H1 (cell line): ENCODE measurements around the gene MMP28. TPM values are rescaled to one million over a fixed set of nuclear protein-coding genes. Genes with fewer than 3 reads are reported as not detected.

ENCODE experiments used
- CTCF ChIA-PET: fragments of 300-600 bp; sonication (Branson Sonifier 250); formaldehyde crosslinking; loops from one replicate; lab custom pipeline; 2021; ENCODE audit not compliant: partially characterized antibody; lab: Charles Lee
- POLR2A ChIA-PET: fragments of 300-600 bp; sonication (Branson Sonifier 250); formaldehyde crosslinking; loops from one replicate; lab custom pipeline; 2021; ENCODE audit warnings: inconsistent platforms; ENCODE audit not compliant: partially characterized antibody; lab: Charles Lee
- DNase-seq, 2 experiments: peaks; one replicate each; pipeline versions ENCODE4 v3.0.0 to v3.0.0-alpha.2; 2010 to 2022; ENCODE audit warnings: low spot score in 2 of 2, low read depth in 1 of 2, mixed read lengths in 1 of 2
- FAIRE-seq: peaks from 2 replicates; lab custom pipeline; 2011; peaks lifted over from hg19 to GRCh38; lab: Jason Lieb, UNC
- H2AFZ ChIP-seq: 2 replicates; pipeline ENCODE4 v1.8.1; 2012; ENCODE audit warnings: low read length, inconsistent platforms
- H2AK5ac ChIP-seq: 2 replicates; pipeline ENCODE4 v1.6.1; 2013; ENCODE audit warnings: low read depth, low read length
- H2BK120ac ChIP-seq: replicated peaks from 2 replicates; pipeline ENCODE3; 2013; ENCODE audit warnings: low read depth, low read length, inconsistent platforms
- H2BK12ac ChIP-seq: 2 replicates; pipeline ENCODE4 v1.6.1; 2013; ENCODE audit warnings: low read depth, low read length
- H2BK15ac ChIP-seq: 2 replicates; pipeline ENCODE4 v1.6.1; 2013; ENCODE audit warnings: low read length
- H2BK20ac ChIP-seq: 2 replicates; pipeline ENCODE4 v1.6.1; 2013; ENCODE audit warnings: low read length
- H2BK5ac ChIP-seq: 2 replicates; pipeline ENCODE4 v1.6.1; 2013; ENCODE audit warnings: low read depth, low read length
- H3K14ac ChIP-seq: 2 replicates; pipeline ENCODE4 v1.6.1; 2013; ENCODE audit warnings: inconsistent platforms; ENCODE audit not compliant: insufficient read length
- H3K18ac ChIP-seq: 2 replicates; pipeline ENCODE4 v1.6.1; 2013; ENCODE audit warnings: low read length; ENCODE audit errors: extremely low read depth
- H3K23ac ChIP-seq: 2 replicates; pipeline ENCODE4 v1.6.1; 2013; ENCODE audit warnings: inconsistent platforms; ENCODE audit not compliant: insufficient read length
- H3K23me2 ChIP-seq: 2 replicates; pipeline ENCODE4 v1.6.1; 2013; ENCODE audit warnings: low read depth, low read length
- H3K27ac ChIP-seq: 2 replicates; pipeline ENCODE4 v1.6.1; 2011; ENCODE audit warnings: low read depth, low read length, inconsistent platforms
- H3K27me3 ChIP-seq, 4 experiments: replicated peaks in 1 of 4; 1 replicate in 1 of 4; 2 replicates in 3 of 4; pipeline versions ENCODE4 v1.6.1 to v1.8.1; 2011 to 2013; ENCODE audit warnings: low read length in 3 of 4, mild to moderate bottlenecking in 3 of 4, inconsistent platforms in 2 of 4, mixed read lengths in 2 of 4, moderate library complexity in 1 of 4; ENCODE audit not compliant: control insufficient read depth in 3 of 4, insufficient read depth in 3 of 4; ENCODE audit errors: extremely low read depth in 1 of 4
- H3K36me3 ChIP-seq, 4 experiments: 2 replicates each; pipeline versions ENCODE4 v1.6.1 to v1.8.1; 2011 to 2013; ENCODE audit warnings: mild to moderate bottlenecking in 4 of 4, low read length in 3 of 4, moderate library complexity in 2 of 4, control low read depth in 1 of 4, inconsistent platforms in 1 of 4; ENCODE audit not compliant: insufficient read depth in 4 of 4, control insufficient read depth in 2 of 4
- H3K4ac ChIP-seq: replicated peaks from 2 replicates; pipeline ENCODE3; 2013; ENCODE audit warnings: low read length, low read depth, mixed read lengths, inconsistent platforms; ENCODE audit not compliant: insufficient read length
- H3K4me1 ChIP-seq, 4 experiments: replicated peaks in 1 of 4; 1 replicate in 1 of 4; 2 replicates in 3 of 4; pipeline versions ENCODE4 v1.6.1 to v1.8.1; 2011 to 2013; ENCODE audit warnings: low read length in 3 of 4, inconsistent platforms in 2 of 4, mixed read lengths in 1 of 4; ENCODE audit not compliant: insufficient read depth in 4 of 4, control insufficient read depth in 3 of 4
- H3K4me2 ChIP-seq, 2 experiments: 2 replicates each; pipeline versions ENCODE4 v1.6.1 to v1.8.1; 2011 to 2013; ENCODE audit warnings: low read depth in 2 of 2, low read length in 2 of 2, control low read depth in 1 of 2, inconsistent platforms in 1 of 2, mild to moderate bottlenecking in 1 of 2; ENCODE audit not compliant: insufficient read depth in 1 of 2
- H3K4me3 ChIP-seq, 4 experiments: fragments of 200-600, 300-600 bp in 1 of 4; sonication (generic), shearing (Covaris generic), sonication (Bioruptor Twin) in 1 of 4; 2 replicates each; pipeline versions ENCODE4 v1.5.1 to v1.8.1; 2011 to 2016; ENCODE audit warnings: low read length in 4 of 4, low read depth in 3 of 4, control low read depth in 2 of 4, inconsistent platforms in 2 of 4, mild to moderate bottlenecking in 2 of 4, mixed read lengths in 1 of 4, moderate library complexity in 1 of 4; ENCODE audit not compliant: insufficient read depth in 2 of 4; ENCODE audit errors: extremely low read depth in 1 of 4
- H3K56ac ChIP-seq: replicated peaks from 2 replicates; pipeline ENCODE3; 2013; ENCODE audit warnings: low read depth, mild to moderate bottlenecking, mixed read lengths, low read length, inconsistent platforms; ENCODE audit not compliant: insufficient read length
- H3K79me1 ChIP-seq: 2 replicates; pipeline ENCODE4 v1.6.1; 2013; ENCODE audit warnings: low read depth, low read length, control low read depth
- H3K79me2 ChIP-seq, 2 experiments: 2 replicates each; pipeline versions ENCODE4 v1.6.1 to v1.8.1; 2012 to 2013; ENCODE audit warnings: low read length in 2 of 2, mild to moderate bottlenecking in 2 of 2, inconsistent platforms in 1 of 2; ENCODE audit not compliant: insufficient read depth in 2 of 2, control insufficient read depth in 1 of 2
- H3K9ac ChIP-seq, 4 experiments: replicated peaks in 1 of 4; 1 replicate in 1 of 4; 2 replicates in 3 of 4; pipeline versions ENCODE4 v1.6.1 to v1.8.1; 2011 to 2013; ENCODE audit warnings: low read depth in 3 of 4, low read length in 3 of 4, control low read depth in 2 of 4, mild to moderate bottlenecking in 2 of 4, moderate library complexity in 2 of 4, inconsistent platforms in 1 of 4; ENCODE audit errors: extremely low read depth in 1 of 4
- H3K9me3 ChIP-seq, 2 experiments: 2 replicates each; pipeline versions ENCODE4 v1.6.1 to v1.8.1; 2012 to 2013; ENCODE audit warnings: mild to moderate bottlenecking in 2 of 2, moderate library complexity in 2 of 2, control low read depth in 1 of 2, inconsistent platforms in 1 of 2, low read depth in 1 of 2, low read length in 1 of 2, mixed read lengths in 1 of 2; ENCODE audit not compliant: insufficient read depth in 2 of 2
- H4K20me1 ChIP-seq, 2 experiments: replicated peaks in 1 of 2; 2 replicates each; pipeline versions ENCODE3 to v1.8.1; 2011 to 2013; ENCODE audit warnings: inconsistent platforms in 2 of 2, low read length in 2 of 2, mild to moderate bottlenecking in 1 of 2; ENCODE audit not compliant: insufficient read depth in 2 of 2, control insufficient read depth in 1 of 2
- H4K5ac ChIP-seq: 2 replicates; pipeline ENCODE4 v1.6.1; 2013; ENCODE audit warnings: low read length, low read depth, mixed read lengths, inconsistent platforms; ENCODE audit not compliant: insufficient read length
- H4K8ac ChIP-seq: 2 replicates; pipeline ENCODE4 v1.8.0; 2013; ENCODE audit warnings: mild to moderate bottlenecking, moderate library complexity, low read length, inconsistent platforms; ENCODE audit not compliant: insufficient read depth; ENCODE audit errors: extremely low read depth
- H4K91ac ChIP-seq: replicated peaks from 2 replicates; pipeline ENCODE3; 2013; ENCODE audit warnings: low read length, mixed read lengths, inconsistent platforms; ENCODE audit not compliant: insufficient read length
- BRCA1 ChIP-seq: IDR thresholded peaks from 2 replicates; pipeline ENCODE4 v1.6.1; 2012; ENCODE audit warnings: low read depth, low read length, improper control_type of control experiment
- CBX5 ChIP-seq: fragments of 300-800, 300-1000 bp; sonication (generic); IDR thresholded peaks from 2 replicates; pipeline ENCODE4 v1.7.1; 2016; ENCODE audit warnings: antibody characterized with exemption, low read length, low read depth
- CHD2 ChIP-seq: IDR thresholded peaks from 2 replicates; pipeline ENCODE4 v1.6.1; 2012; ENCODE audit warnings: low read length, improper control_type of control experiment
- CREB1 ChIP-seq: IDR thresholded peaks from 2 replicates; pipeline ENCODE4 v1.6.1; 2012; ENCODE audit warnings: inconsistent platforms
- EP300 ChIP-seq, 2 experiments: IDR thresholded peaks; 1 replicate in 1 of 2; 2 replicates in 1 of 2; pipeline ENCODE4 v1.6.1; 2011 to 2012; ENCODE audit warnings: low read depth in 2 of 2, low read length in 2 of 2, mild to moderate bottlenecking in 2 of 2, borderline replicate concordance in 1 of 2, inconsistent platforms in 1 of 2, moderate library complexity in 1 of 2
- EZH2 ChIP-seq: fragments of 200-600 bp; sonication (generic); IDR thresholded peaks from 2 replicates; pipeline ENCODE4 v1.7.1; 2012; ENCODE audit warnings: low read depth, mild to moderate bottlenecking, moderate library complexity, low read length, inconsistent platforms; ENCODE audit not compliant: severe bottlenecking
- FOSL1 ChIP-seq: IDR thresholded peaks from 2 replicates; pipeline ENCODE4 v1.6.1; 2011; ENCODE audit warnings: mild to moderate bottlenecking, low read depth, low read length, moderate library complexity; ENCODE audit not compliant: insufficient read depth
- HDAC6 ChIP-seq: IDR thresholded peaks from one replicate; pipeline ENCODE4 v1.7.1; 2012; ENCODE audit warnings: low read depth, mild to moderate bottlenecking, inconsistent platforms, low read length, moderate library complexity
- JUN ChIP-seq: IDR thresholded peaks from 2 replicates; pipeline ENCODE4 v1.6.1; 2011; ENCODE audit warnings: low read depth, mild to moderate bottlenecking, improper control_type of control experiment, low read length
- PHF8 ChIP-seq: fragments of 200-600 bp; sonication (generic); conservative IDR thresholded peaks from 2 replicates; pipeline ENCODE4 v1.7.1; 2012; ENCODE audit warnings: low read depth, mild to moderate bottlenecking, inconsistent platforms, low read length, moderate library complexity
- POLR2A ChIP-seq, 2 experiments: IDR thresholded peaks; 1 replicate in 1 of 2; 2 replicates in 1 of 2; pipeline ENCODE4 v1.6.1; 2011; ENCODE audit warnings: low read depth in 2 of 2, low read length in 2 of 2, mild to moderate bottlenecking in 2 of 2; ENCODE audit errors: control extremely low read depth in 1 of 2
- RFX5 ChIP-seq: IDR thresholded peaks from 2 replicates; pipeline ENCODE4 v1.6.1; 2011; ENCODE audit warnings: low read depth, low read length, improper control_type of control experiment, borderline replicate concordance
- RXRA ChIP-seq: IDR thresholded peaks from 2 replicates; pipeline ENCODE4 v1.6.1; 2011; ENCODE audit warnings: low read depth, mild to moderate bottlenecking, low read length, moderate library complexity; ENCODE audit not compliant: insufficient read depth
- TEAD4 ChIP-seq: IDR thresholded peaks from 2 replicates; pipeline ENCODE4 v1.6.1; 2012; ENCODE audit warnings: low read depth, low read length, inconsistent platforms, mixed read lengths
- WGBS, 2 experiments: shearing (Covaris generic) in 1 of 2; methylation state at CpG; one replicate each; pipeline versions ENCODE4 v1.1.6 to v1.1.7; 2013 to 2015; ENCODE audit warnings: low lambda C conversion rate in 2 of 2, mixed read lengths in 2 of 2, inconsistent platforms in 1 of 2, low coverage in 1 of 2, missing lambda C conversion rate in 1 of 2; ENCODE audit not compliant: insufficient replicate concordance in 2 of 2, insufficient coverage in 1 of 2, insufficient read length in 1 of 2; ENCODE audit errors: extremely low coverage in 1 of 2, missing lambda C conversion rate in 1 of 2; 5-methylcytosine and 5-hydroxymethylcytosine counted together
- polyA plus RNA-seq, 7 experiments: library from polyadenylated mRNA; depleted of rRNA in 3 of 7; stranded (reverse) in 5 of 7; unstranded in 2 of 7; fragments of >200 nt in 5 of 7; fragments of 200-250 nt in 2 of 7; gene quantifications; 1 replicate in 5 of 7; 2 replicates in 1 of 7; 4 replicates in 1 of 7; pipeline versions ENCODE4 v1.2.1 to v1.2.3, GENCODE V29; 2011 to 2013; ENCODE audit warnings: missing spikeins in 2 of 7, mixed read lengths in 2 of 7
- total RNA-seq: library from RNA; stranded (reverse); fragmentation: NEBNext Ultra II Directional; extraction: Animal tissue kit (Norgen Biotek cat#: 25700); gene quantifications from 2 replicates; pipeline ENCODE4 v1.2.1, GENCODE V29; 2021

MMP28 gene
- total and polyA plus RNA-seq, 2 of the 8 experiments (the other 6 are each of a cell fraction or from before 2014, with no cell fraction given): not detected

- DNase-seq (no peak), FAIRE-seq (no peak)
- 77% methylated on average over 7 of the region's 7 CpGs; no CpG with 5 or more reads in 1 of the 2 experiments for WGBS, 2 experiments
- ChIA-PET POLR2A (interaction anchor here (0.7 to 1.8 kb wide), 6 partner anchors 9 to 165 kb away, joined by 3 to 4 read pairs (median 4); partner anchors contain the start of genes PEX12, RASL10B and TAF15), CTCF (interaction anchor here (0.8 to 8.4 kb wide), 5 partner anchors 16 to 130 kb away, joined by 3 to 166 read pairs (median 6); no protein-coding TSS in a partner anchor)
- no peak overlapping the region for H3K27ac ChIP-seq
- H3K23me2 ChIP-seq: peaks cover 5% of the 10 kb centered on the region; the same call in 1 of the 2 replicates
- H3K4me2 ChIP-seq: no peak overlapping the region
- no peak overlapping the region for H3K18ac ChIP-seq
- no peak overlapping the region for H2BK15ac ChIP-seq
- peaks cover 11 to 39% (median 34%) of the 10 kb centered on the region in 4 experiments for H3K27me3 ChIP-seq
- no peak overlapping the region for H3K56ac ChIP-seq
- no peak overlapping the region for H3K4ac ChIP-seq
- no peak overlapping the region for H2BK120ac ChIP-seq
- H2AK5ac ChIP-seq: no peak overlapping the region
- peaks cover 0 to 8% (median 0%) of the 10 kb centered on the region in 4 experiments; a peak in 1 of 8 replicates for H3K36me3 ChIP-seq
- H4K91ac ChIP-seq: no peak overlapping the region
- H4K20me1 ChIP-seq: peaks cover 0 to 14% of the 10 kb centered on the region in 2 experiments
- H3K9ac ChIP-seq: no peak overlapping the region
- no peak overlapping the region for H3K23ac ChIP-seq
- H2AFZ ChIP-seq: no peak overlapping the region
- H3K14ac ChIP-seq: no peak overlapping the region
- no peak overlapping the region for H4K5ac ChIP-seq
- no peak overlapping the region for H2BK20ac ChIP-seq
- H3K79me2 ChIP-seq: no peaks in the 10 kb centered on the region
- H3K79me1 ChIP-seq: no peaks in the 10 kb centered on the region; the same call in 1 of the 2 replicates
- no peak overlapping the region for H2BK5ac ChIP-seq
- no peak overlapping the region for H2BK12ac ChIP-seq
- H3K4me1 ChIP-seq: peaks cover 0 to 9% (median 1%) of the 10 kb centered on the region in 4 experiments; a peak in 5 of 7 replicates
- H4K8ac ChIP-seq: no peak overlapping the region
- H3K9me3 ChIP-seq: peaks cover 8 to 11% of the 10 kb centered on the region in 2 experiments; a peak in 2 of 4 replicates
- no peak overlapping the region for H3K4me3 ChIP-seq
- TF ChIP-seq FOSL1 (no peak), PHF8 (no peak), EZH2 (no peak), CBX5 (no peak), JUN (no peak), RXRA (no peak), EP300 (IDR thresholded peaks at IDR 0.05; ENCODE audit: borderline replicate concordance in 1 of 2, low read depth in 2 of 2, low read length in 2 of 2) (no peak), CHD2 (no peak), CREB1 (no peak), BRCA1 (no peak), TEAD4 (no peak), POLR2A (IDR thresholded peaks at IDR 0.05; ENCODE audit: control extremely low read depth in 1 of 2, low read depth in 2 of 2, low read length in 2 of 2) (no peak), HDAC6 (no peak), RFX5 (no peak)
Measured at GRCh38 chr17:35742896-35743477, 52.5 kb downstream of the MMP28 start.
